Activated gamma-delta T cell treated with Interleukin-2 at 50 U/mL for 16 hours (primary cell): Measurements from ENCODE around the gene ARHGEF4.

Experiments used
- DNase-seq: peaks from one replicate; pipeline ENCODE4 v3.0.0-alpha.2; 2020

Gene ARHGEF4

DNA sequence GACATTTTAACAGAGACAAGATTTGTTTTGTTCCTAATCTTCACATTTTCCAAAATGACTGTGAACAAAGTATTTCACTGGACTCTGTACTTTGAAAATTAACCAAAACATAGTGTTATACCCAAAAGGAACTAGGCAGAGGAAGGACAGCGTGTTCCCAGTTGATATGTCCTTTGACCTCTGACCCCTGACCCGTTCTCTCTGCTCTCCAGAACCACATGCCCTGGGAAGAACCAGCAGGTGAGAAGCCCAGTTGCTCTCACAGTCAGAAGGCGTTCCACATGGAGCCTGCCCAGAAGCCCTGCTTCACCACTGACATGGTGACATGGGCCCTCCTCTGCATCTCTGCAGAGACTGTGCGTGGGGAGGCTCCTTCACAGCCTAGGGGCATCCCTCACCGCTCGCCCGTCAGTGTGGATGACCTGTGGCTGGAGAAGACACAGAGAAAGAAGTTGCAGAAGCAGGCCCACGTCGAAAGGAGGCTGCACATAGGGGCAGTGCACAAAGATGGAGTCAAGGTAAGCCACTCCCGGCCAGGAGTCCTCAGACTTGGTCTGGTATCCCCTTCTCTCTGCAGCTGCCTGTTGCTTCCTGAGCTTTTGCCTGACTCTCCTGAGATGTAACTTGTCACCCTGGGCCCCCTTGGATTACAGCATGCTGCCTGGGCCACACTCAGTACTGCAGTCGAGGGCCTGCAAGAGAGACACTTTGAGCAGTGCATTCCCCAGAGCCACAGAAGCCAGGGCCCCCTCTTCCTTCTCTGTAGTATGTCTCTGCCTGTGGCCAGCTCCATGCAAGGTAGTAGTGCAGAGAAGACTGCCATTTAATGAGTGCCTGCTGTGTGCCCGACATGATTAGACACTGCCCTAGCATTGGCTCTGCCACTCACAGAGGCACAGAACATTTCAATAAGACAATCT lies 94.3 kb downstream of the ARHGEF4 start:
- no peak for DNase-seq

- no peak for DNase-seq
Measured at GRCh38 chr2:130933501-130933900, 96.8 kb downstream of the ARHGEF4 start.

DNA sequence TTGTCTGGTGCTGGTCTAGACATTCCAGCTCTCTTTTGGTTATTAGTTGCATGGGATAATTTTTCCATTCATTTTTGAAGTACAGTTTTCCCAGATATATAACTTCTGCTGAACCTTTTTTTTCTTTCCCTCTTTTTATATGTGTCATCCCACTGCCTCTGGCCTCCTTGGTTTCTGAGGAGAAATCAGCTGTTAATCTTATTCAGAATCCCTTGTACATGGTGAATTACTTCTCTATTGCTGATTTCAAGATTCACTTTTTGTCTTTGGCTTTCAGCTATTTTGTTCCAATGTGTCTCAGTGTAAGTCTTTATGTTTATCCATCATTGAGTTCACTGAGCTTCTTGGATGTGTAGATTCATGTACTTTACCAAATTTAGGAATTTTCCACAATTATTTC lies 99.7 kb downstream of the ARHGEF4 start:
- no peak for DNase-seq

DNA sequence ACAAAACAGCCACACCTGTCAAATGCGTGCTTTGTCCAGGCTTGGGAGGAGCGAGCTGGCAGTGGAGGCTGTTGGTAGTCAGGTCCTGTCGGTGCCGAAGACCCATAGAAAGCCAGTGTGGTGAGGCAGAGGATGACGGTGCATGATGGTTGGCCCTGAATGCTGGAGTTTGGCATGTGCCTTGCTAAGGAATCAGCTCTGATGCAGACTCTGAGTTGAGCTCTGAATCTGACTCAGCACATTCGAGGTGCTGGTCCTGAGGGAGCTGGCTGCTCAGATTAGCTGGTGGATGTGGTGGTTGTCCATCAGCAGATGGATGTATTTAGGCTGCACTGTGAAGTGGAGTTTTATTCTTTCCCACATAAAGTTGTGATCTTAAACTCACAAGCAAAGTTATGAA lies 111.3 kb downstream of the ARHGEF4 start:
- no peak for DNase-seq

DNA sequence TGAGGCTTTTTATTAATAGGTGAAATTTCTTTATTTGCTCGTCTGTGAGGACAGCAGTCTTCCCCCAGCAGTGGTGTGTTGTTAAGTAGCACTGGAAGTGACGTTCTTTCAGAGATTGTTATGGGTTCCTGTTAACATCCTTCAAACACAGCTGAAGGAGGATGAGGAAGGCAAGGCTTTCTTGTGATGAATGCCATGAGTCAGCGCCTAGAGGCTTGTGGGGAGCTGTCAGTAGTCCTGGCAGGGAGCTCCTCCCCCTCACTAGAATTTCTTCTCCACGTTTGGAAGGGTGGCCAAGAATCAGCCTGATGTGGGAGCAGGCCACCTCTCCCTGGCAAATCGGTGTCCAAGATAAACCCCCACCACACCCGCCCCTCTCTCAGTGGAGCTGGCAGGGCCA lies 113.2 kb downstream of the ARHGEF4 start:
- DNase-seq = no peak

GRCh38 chr2:130951018-130951417 lies 114.3 kb downstream of the ARHGEF4 start:
- no peak for DNase-seq

- DNase-seq = no peak
Measured at GRCh38 chr2:130954873-130955272, 118.2 kb downstream of the ARHGEF4 start.

DNA sequence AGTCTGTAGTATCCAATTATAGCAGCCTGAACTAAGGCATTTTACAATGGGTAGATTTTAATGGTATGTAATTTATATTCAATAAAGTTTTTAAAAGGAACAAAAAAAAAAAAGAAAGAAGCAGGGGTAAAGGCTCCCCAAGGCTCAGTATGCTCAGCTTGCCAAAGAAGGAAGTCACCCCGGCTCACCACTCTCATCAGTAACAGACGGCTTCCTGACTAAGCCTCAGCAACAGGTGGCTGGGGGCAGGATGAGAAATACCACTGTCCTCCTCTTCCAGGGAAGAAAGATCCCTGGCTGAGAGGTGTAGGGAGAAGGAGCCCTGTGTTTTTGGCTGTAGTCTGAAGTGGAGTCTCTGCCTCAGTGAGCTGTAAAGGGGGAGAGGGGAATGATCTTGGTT lies 121.2 kb downstream of the ARHGEF4 start:
- no peak for DNase-seq

GRCh38 chr2:130963196-130963848 lies 126.6 kb downstream of the ARHGEF4 start:
- no peak for DNase-seq

DNA sequence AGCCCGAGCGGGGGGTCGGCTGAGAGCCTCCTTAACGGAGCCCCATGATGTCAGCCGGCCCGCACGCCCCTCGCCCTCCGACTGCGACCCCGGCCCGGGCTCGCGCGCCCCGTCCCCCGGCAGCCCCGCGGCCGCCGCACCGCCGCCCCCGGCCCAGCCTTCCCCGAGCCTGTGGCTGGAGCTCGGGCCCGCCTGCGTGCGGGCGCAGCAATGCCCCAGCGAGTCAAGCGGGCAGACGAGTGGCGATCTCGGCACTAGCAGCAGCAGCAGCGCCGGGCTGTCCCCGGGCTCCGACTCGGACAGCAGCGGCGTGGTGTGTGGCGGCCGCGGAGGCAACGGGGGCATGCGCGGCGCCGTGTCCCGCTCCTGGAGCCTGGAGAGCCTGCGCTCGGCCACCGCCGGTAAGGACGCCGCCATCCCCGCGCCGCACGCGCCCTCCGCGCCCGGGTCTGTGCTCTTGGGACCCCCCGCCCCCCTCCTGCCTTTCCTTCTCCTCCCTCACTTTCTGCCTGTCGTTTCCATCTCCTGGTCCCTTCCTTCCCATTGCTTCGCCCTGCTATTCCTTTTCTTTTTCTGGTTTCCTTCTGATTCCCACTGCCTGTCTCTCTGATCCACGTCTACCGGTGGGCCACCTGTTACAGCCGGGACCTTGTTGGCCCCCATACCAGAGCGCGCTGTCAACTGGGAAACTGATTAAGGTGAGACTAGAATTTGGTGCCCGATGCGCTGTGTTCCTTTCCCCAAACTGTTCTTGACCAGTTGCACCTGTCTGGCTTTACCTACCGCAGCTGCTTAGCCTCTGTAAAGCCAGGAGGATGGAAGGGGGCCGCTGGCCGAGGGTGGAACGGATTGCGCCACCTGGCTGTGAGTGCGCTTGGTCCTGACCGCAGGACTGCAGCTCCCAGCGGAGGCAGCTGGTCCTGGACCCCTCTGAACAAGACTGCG lies 127.4 kb downstream of the ARHGEF4 start:
- DNase-seq = no peak

DNA sequence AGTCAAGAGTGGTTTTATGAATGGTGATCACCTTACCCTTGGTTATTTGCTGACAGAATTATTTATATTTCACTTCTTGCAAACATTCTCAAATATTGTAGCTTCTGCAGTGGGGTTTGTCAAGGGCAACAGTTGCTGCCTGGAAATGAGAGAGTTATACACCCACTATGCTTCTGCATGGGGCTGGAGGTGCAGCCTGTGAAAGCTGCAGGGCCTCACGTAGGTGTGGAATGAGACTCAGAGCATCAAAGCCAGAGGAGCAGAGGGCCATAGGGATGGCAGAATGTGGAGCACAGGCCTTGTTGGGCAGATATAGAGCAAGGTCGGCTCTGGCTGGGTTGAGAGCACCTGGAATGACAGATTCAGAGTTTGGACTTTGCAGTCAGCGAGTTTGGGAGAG lies 128.2 kb downstream of the ARHGEF4 start:
- DNase-seq = no peak

DNA sequence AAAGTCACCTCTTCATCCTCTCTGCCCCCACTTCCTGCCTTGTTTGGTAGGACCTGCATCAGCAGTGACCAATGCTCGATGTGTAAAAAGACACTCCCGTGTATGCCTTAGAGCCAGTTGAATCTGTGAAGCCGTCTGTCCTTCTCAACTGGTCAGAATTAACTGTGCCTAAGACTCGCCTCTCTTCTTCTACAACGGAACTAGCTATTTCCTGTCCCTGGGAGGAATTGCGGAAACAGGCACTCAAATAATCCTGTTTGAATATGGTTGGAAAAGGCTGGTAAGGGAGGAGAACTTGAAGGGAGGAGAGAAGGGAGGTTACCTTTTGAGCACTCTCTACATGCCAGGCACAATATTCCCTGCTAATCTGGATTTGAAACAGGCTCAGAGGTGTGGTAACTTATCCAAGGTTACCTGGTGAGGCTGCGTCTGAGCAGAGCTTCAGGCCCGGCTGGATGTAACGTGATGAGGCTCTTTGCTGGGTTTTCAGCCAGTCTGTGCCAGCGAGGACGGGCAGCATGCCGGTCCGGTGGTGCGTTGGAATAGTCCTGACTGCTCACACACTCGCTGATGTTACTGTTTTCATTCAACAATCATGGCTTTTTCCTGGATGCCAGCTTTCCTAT lies 129.5 kb downstream of the ARHGEF4 start:
- no peak for DNase-seq

DNA sequence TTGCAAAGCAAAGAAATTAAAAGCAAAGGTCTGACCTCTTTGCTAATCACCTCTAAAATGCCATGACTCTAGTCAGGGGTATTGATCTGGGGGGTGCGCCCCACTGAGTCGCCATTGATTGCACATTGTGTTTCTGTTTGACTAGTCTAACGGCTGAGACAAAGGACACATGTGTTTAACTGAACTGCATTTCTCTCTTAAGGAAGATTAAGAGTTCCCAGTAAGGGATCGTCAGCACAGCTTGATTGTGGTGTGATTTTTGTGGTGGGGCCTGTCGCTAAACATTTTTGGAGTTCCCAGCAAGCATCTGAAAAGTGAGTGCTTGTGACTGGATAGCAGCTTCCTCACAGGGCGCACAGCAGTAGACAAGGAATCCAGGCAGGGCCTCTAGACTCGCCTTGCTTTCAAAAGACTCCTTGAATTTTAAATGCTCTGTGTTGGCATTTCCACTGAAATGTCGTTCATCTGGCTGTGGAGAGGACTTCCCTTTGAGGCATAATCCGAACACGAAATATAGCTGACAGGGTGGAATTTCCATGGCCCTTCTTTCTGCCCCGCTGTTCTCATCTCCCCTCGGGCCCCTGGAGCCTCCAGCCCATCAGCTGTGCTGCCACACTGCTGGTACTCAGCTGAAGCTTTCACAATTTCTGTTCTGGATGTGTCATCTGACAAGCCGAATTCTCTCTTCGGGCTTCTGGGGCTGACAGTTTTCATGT lies 130.2 kb downstream of the ARHGEF4 start:
- no peak for DNase-seq

DNA sequence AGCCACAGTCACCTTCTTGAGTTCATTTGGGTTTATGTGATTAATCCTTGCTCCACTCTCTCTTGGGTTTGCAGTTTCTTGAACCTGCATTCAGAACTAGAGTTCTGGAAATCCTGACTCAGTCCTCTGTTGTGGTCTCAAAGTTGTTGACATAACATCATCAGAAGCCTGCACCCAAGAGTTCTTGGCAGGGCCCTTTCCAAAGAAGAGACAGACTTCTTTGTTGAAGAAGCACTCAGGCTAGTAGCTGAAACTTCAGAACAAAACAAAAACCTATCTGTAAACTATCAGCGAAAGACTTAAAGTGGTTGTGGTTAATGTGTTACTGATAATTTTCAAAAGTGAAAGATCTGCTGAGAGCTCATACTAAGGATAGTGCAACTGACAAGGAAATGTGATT lies 135.7 kb downstream of the ARHGEF4 start:
- DNase-seq = no peak

DNA sequence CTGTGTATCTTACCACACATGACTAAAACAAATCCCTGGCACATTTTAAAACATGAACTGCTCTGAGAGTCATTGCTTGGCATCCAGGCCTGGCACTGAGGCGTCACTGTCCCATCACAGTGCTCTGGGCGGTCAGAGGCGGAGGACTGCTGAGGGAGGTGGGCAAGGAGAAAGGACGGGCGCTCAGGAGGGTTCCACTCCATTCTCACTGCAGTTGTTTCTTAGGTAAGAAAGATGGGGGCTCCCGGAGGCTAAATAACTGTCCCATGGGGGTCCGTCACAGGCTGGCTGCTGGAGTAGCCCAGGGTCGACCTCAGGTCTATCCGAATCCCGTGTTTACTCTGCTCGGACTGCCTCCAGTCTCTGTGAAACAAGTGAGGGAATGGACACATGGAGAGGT lies 139.0 kb downstream of the ARHGEF4 start:
- no peak for DNase-seq

DNA sequence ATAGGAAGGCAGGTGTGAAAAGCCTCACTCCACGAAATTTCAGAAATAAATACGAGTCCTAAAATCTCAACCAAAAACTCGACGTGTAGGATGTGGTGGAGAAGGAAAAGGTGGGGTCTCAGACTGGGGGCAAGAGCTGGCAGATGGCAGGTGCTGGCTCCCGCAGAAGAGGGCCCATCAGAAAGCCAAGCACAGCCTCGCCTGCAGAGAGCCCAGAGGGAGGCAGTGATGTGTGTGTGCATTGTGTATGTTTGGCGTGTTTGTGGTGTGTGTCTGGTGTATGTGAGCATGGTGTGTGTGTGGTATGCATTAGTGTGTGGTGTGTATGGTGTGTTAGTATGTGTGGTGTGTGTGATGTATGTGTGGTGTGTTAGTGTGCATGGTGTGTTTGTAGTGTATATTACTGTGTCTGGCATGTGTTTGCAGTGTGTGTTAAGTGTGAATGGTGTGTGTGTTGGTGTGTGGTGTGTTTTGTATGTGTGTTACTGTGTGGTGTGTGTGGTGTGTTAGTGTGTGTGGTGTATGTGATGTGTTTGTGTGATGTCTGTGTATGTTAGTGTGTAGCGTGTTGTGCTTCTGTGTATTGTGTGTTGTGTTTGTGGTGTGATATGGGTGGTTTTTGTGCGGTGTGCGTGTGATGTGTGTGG lies 140.0 kb downstream of the ARHGEF4 start:
- DNase-seq = no peak

DNA sequence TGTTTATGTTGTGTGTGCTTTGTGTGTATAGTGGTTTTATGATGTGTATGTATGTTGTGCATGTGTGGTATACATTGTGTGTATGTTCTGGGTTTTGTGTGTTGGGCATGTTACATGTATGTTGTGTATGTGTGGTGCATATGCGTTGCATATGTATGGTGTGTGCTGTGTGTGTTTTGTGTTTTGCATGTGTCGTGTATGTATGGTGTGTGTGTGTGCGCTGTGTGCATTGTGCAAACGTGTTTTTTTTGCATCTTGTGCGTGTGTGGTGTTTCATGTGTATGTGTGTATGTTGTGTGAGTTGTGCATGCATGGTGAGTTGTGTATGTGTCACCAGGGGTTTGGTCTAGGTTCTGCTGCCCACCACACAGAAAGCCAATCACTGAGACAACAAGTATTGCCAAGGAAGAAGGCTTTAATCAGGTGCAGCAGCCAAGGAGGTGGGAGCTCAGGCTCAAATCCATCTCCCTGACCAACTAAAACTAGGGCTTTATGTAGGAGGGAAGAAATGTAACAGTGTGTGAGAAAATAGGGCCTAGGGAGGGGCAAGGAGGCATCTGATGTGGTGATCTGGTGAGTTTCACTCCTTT lies 140.8 kb downstream of the ARHGEF4 start:
- no peak for DNase-seq

DNA sequence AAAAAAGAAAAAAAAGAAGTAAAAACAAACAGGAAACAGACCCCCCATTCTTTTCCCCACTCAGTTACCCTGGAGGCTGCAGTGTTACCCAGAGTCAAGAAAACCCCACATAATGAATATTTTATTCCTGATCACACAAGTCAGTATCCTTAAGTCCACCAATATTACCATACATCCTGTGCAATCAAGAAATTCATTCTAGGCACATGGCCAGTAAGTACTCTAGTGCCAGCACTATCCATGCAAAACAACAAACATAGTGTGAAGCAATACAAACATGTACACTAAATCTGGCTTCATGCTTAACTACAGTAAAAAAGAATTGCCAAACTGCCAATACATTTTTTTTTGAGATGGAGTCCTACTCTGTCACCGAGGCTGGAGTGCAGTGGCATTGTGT lies 145.0 kb downstream of the ARHGEF4 start:
- no peak for DNase-seq

DNA sequence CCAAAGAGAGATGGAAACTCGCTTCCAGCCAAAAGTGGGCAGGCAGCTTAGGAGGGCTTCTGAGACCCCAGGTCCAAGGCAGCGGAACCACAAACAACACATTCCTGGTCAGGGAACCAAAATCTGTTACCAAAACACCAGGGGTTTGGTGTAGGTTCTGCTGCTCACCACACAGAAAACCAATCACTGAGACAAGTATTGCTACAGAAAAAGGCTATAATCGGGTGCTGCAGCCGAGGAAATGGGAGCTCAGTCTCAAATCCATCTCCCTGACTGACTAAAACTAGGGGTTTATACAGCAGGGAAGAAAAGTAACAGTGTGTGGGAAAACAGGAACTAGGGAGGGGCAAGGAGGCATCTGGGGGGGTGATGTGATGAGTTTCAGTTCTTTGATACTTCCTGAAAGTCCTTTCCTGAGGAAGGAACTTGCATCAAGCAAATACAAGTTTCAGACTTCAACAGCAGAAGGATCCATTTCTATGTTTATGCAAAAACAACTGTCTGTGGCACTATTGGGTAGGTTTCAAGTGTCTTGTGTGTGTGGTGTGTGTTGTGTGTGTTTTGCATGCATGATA lies 148.6 kb downstream of the ARHGEF4 start:
- no peak for DNase-seq

- DNase-seq = no peak
Measured at GRCh38 chr2:130985831-130986649, 149.3 kb downstream of the ARHGEF4 start.
